Activated naive CD4-positive, alpha-beta T cell treated with anti-CD3 and anti-CD28 coated beads, Interleukin-2, amount 50 U/mL, for 16 hours (primary cell): Measurements from ENCODE around the gene THSD4.

Source experiments
- DNase-seq: peaks from one replicate; pipeline ENCODE4 v3.0.0-alpha.2; 2020

THSD4 gene

GRCh38 chr15:71682001-71682400 is 566.7 kb downstream of the THSD4 start:
- no peak for DNase-seq

GRCh38 chr15:71683411-71684274 is 568.4 kb downstream of the THSD4 start:
- no peak for DNase-seq

GRCh38 chr15:71685420-71685993 is 570.2 kb downstream of the THSD4 start:
- DNase-seq, result no peak

GRCh38 chr15:71686221-71687050 is 571.2 kb downstream of the THSD4 start:
- DNase-seq, result no peak

GRCh38 chr15:71687902-71688508 is 572.7 kb downstream of the THSD4 start:
- DNase-seq, result no peak

GRCh38 chr15:71688509-71689094 is 573.3 kb downstream of the THSD4 start:
- no peak for DNase-seq

- no peak for DNase-seq
Observed at GRCh38 chr15:71691081-71691457, 575.8 kb downstream of the THSD4 start.

GRCh38 chr15:71691458-71692417 is 576.5 kb downstream of the THSD4 start:
- no peak for DNase-seq

GRCh38 chr15:71697236-71697635 is 582.0 kb downstream of the THSD4 start:
- DNase-seq, result no peak

GRCh38 chr15:71698030-71698429 is 582.8 kb downstream of the THSD4 start:
- DNase-seq, result no peak

GRCh38 chr15:71698742-71699141 is 583.5 kb downstream of the THSD4 start:
- no peak for DNase-seq

GRCh38 chr15:71699977-71700376 is 584.7 kb downstream of the THSD4 start:
- no peak for DNase-seq

GRCh38 chr15:71701808-71702207 is 586.5 kb downstream of the THSD4 start:
- no peak for DNase-seq

- no peak for DNase-seq
Observed at GRCh38 chr15:71702496-71702895, 587.2 kb downstream of the THSD4 start.

- no peak for DNase-seq
Observed at GRCh38 chr15:71705151-71705550, 589.9 kb downstream of the THSD4 start.

- no peak for DNase-seq
Observed at GRCh38 chr15:71706461-71707229, 591.4 kb downstream of the THSD4 start.

- DNase-seq, result no peak
Observed at GRCh38 chr15:71707230-71708050, 592.2 kb downstream of the THSD4 start.

- DNase-seq, result no peak
Observed at GRCh38 chr15:71708051-71708429, 592.8 kb downstream of the THSD4 start.

GRCh38 chr15:71708741-71709140 is 593.5 kb downstream of the THSD4 start:
- no peak for DNase-seq
